Neural cell (in vitro differentiated cells): Measurements from ENCODE around the gene RHOC. TPM values are rescaled to one million over a fixed set of nuclear protein-coding genes. Genes with fewer than 3 reads are reported as not detected.

Experiments used
- H2AFZ ChIP-seq: fragments of 200-600, 300-800 bp; sonication (generic), shearing (Covaris generic); 2 replicates; pipeline ENCODE4 v1.6.0; 2014; ENCODE audit warnings: low read depth, mild to moderate bottlenecking, antibody characterized with exemption, low read length, moderate library complexity
- H3F3A ChIP-seq: fragments of 200-600 bp; shearing (Covaris generic); 2 replicates; pipeline ENCODE4 v1.6.1; 2016; ENCODE audit warnings: mild to moderate bottlenecking, moderate library complexity, mixed read lengths, antibody characterized with exemption, low read length; ENCODE audit not compliant: insufficient read depth, poor library complexity, severe bottlenecking
- H3K27ac ChIP-seq: fragments of 200-600, 300-800 bp; sonication (generic), shearing (Covaris generic); 2 replicates; pipeline ENCODE4 v1.5.1; 2014; ENCODE audit warnings: mild to moderate bottlenecking, low read length, moderate library complexity
- H3K27me3 ChIP-seq: fragments of 300-800, 200-600 bp; sonication (generic), shearing (Covaris generic); 2 replicates; pipeline ENCODE4 v1.6.0; 2014; ENCODE audit warnings: mild to moderate bottlenecking, low read depth, low read length, moderate library complexity; ENCODE audit not compliant: insufficient read depth
- H3K36me3 ChIP-seq: fragments of 300-800, 200-600 bp; sonication (generic), shearing (Covaris generic); 2 replicates; pipeline ENCODE4 v1.5.1; 2014; ENCODE audit warnings: mild to moderate bottlenecking, antibody characterized with exemption, low read length, moderate library complexity; ENCODE audit not compliant: insufficient read depth
- H3K4me2 ChIP-seq: fragments of 300-800, 200-600 bp; sonication (generic), shearing (Covaris generic); 2 replicates; pipeline ENCODE4 v1.6.0; 2014; ENCODE audit warnings: mild to moderate bottlenecking, low read length
- H3K4me3 ChIP-seq: fragments of 300-800, 200-600 bp; sonication (generic), shearing (Covaris generic); 2 replicates; pipeline ENCODE4 v1.5.1; 2014; ENCODE audit warnings: mild to moderate bottlenecking, low read length, moderate library complexity
- H3K79me2 ChIP-seq: fragments of 200-600 bp; shearing (Covaris generic); replicated peaks from 2 replicates; pipeline ENCODE4 v1.6.0; 2014; ENCODE audit warnings: mild to moderate bottlenecking, low read length, moderate library complexity; ENCODE audit not compliant: insufficient read depth
- H3K9ac ChIP-seq: fragments of 300-800, 200-600 bp; sonication (generic), shearing (Covaris generic); 2 replicates; pipeline ENCODE4 v1.6.1; 2016; ENCODE audit warnings: mild to moderate bottlenecking, low read length, mixed read lengths
- H3K9me2 ChIP-seq: fragments of 200-600 bp; shearing (Covaris generic); 2 replicates; pipeline ENCODE4 v1.6.1; 2016; ENCODE audit warnings: mild to moderate bottlenecking, low read length, mixed read lengths; ENCODE audit not compliant: insufficient read depth
- H3K9me3 ChIP-seq: fragments of 200-600, 300-800 bp; sonication (generic), shearing (Covaris generic); 2 replicates; pipeline ENCODE4 v1.6.1; 2016; ENCODE audit warnings: mild to moderate bottlenecking, mixed run types, low read length, moderate library complexity, mixed read lengths
- H4K20me1 ChIP-seq: fragments of 200-600 bp; shearing (Covaris generic); 2 replicates; pipeline ENCODE4 v1.6.1; 2016; ENCODE audit warnings: mild to moderate bottlenecking, mixed run types; ENCODE audit not compliant: insufficient read depth
- EP300 ChIP-seq: fragments of 450-650 bp; conservative IDR thresholded peaks from 2 replicates; pipeline ENCODE4 v1.6.1; 2014; ENCODE audit warnings: antibody characterized with exemption, mild to moderate bottlenecking, moderate library complexity; ENCODE audit not compliant: poor library complexity, severe bottlenecking
- EZH2 ChIP-seq: fragments of 200-600, 300-800 bp; shearing (Covaris generic), sonication (generic); IDR thresholded peaks from 2 replicates; pipeline ENCODE4 v1.6.1; 2014; ENCODE audit warnings: antibody characterized with exemption, low read length, borderline replicate concordance, mild to moderate bottlenecking; ENCODE audit not compliant: insufficient read depth, poor library complexity, severe bottlenecking
- MXI1 ChIP-seq: fragments of 450-650 bp; conservative IDR thresholded peaks from 2 replicates; pipeline ENCODE4 v1.6.1; 2014; ENCODE audit warnings: antibody characterized with exemption, mild to moderate bottlenecking; ENCODE audit not compliant: poor library complexity, severe bottlenecking
- POLR2AphosphoS5 ChIP-seq: IDR thresholded peaks from 2 replicates; pipeline ENCODE4 v1.6.1; 2012
- RAD21 ChIP-seq: fragments of 450-650 bp; conservative IDR thresholded peaks from 2 replicates; pipeline ENCODE4 v1.6.1; 2014; ENCODE audit warnings: antibody characterized with exemption, mild to moderate bottlenecking, moderate library complexity
- SMC3 ChIP-seq: fragments of 450-650 bp; conservative IDR thresholded peaks from 2 replicates; pipeline ENCODE4 v1.6.1; 2014; ENCODE audit warnings: antibody characterized with exemption, mild to moderate bottlenecking, moderate library complexity; ENCODE audit not compliant: poor library complexity
- TAF1 ChIP-seq: IDR thresholded peaks from 2 replicates; pipeline ENCODE4 v1.6.1; 2012; ENCODE audit warnings: low read depth
- polyA plus RNA-seq: library from polyadenylated mRNA; depleted of rRNA; stranded (reverse); fragments of >200 nt; gene quantifications from 2 replicates; pipeline ENCODE4 v1.2.3, GENCODE V29; 2014
- TF ChIP-seq, protein P1 (sequence below): fragments of 450-650 bp; IDR thresholded peaks from 2 replicates; pipeline ENCODE4 v1.5.1; 2014; ENCODE audit warnings: antibody characterized with exemption, mild to moderate bottlenecking, moderate library complexity; ENCODE audit not compliant: poor library complexity, severe bottlenecking
- TF ChIP-seq, protein P2 (sequence below): IDR thresholded peaks from 2 replicates; pipeline ENCODE4 v1.6.1; 2012; ENCODE audit warnings: borderline replicate concordance

Gene RHOC
- polyA plus RNA-seq, 1 donor from 2014 or later: 5.0 TPM

DNA sequence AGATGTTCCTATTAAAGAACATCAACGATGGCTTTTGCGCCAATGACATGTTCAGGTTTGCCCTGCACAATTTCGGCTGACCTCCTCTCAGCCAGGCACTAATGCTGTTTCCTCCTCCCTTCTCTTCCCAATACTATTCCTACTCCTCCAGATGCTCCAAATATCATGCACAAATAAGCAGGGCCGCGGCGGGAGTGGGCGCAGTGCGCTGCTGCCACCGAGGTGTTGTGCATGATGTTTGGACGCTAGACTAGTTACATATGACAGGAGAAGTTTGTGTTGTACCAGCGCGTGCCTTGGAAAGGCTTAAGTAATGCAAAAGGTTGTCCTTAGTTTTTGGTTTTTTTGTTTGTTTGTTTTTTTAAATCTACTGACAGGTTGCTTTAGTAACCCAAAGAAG, 41.5 kb upstream of the RHOC start:
- Histone ChIP-seq H3K27ac (no peak overlapping the region), H3F3A (no peaks in the 10 kb centered on the region), H3K27me3 (peaks cover 15% of the 10 kb centered on the region), H3K9me2 (no peaks in the 10 kb centered on the region), H3K4me3 (no peak overlapping the region), H3K9me3 (no peaks in the 10 kb centered on the region), H3K9ac (no peak overlapping the region), H4K20me1 (no peaks in the 10 kb centered on the region), H3K36me3 (no peaks in the 10 kb centered on the region), H2AFZ (no peak overlapping the region), H3K4me2 (no peak overlapping the region), H3K79me2 (no peaks in the 10 kb centered on the region)
- no peak for TF ChIP-seq EZH2
- TF ChIP-seq, protein P1, sequence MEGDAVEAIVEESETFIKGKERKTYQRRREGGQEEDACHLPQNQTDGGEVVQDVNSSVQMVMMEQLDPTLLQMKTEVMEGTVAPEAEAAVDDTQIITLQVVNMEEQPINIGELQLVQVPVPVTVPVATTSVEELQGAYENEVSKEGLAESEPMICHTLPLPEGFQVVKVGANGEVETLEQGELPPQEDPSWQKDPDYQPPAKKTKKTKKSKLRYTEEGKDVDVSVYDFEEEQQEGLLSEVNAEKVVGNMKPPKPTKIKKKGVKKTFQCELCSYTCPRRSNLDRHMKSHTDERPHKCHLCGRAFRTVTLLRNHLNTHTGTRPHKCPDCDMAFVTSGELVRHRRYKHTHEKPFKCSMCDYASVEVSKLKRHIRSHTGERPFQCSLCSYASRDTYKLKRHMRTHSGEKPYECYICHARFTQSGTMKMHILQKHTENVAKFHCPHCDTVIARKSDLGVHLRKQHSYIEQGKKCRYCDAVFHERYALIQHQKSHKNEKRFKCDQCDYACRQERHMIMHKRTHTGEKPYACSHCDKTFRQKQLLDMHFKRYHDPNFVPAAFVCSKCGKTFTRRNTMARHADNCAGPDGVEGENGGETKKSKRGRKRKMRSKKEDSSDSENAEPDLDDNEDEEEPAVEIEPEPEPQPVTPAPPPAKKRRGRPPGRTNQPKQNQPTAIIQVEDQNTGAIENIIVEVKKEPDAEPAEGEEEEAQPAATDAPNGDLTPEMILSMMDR: no peak
- TF ChIP-seq TAF1: no peak
- TF ChIP-seq SMC3: no peak
- no peak for TF ChIP-seq RAD21
- TF ChIP-seq, protein P2, sequence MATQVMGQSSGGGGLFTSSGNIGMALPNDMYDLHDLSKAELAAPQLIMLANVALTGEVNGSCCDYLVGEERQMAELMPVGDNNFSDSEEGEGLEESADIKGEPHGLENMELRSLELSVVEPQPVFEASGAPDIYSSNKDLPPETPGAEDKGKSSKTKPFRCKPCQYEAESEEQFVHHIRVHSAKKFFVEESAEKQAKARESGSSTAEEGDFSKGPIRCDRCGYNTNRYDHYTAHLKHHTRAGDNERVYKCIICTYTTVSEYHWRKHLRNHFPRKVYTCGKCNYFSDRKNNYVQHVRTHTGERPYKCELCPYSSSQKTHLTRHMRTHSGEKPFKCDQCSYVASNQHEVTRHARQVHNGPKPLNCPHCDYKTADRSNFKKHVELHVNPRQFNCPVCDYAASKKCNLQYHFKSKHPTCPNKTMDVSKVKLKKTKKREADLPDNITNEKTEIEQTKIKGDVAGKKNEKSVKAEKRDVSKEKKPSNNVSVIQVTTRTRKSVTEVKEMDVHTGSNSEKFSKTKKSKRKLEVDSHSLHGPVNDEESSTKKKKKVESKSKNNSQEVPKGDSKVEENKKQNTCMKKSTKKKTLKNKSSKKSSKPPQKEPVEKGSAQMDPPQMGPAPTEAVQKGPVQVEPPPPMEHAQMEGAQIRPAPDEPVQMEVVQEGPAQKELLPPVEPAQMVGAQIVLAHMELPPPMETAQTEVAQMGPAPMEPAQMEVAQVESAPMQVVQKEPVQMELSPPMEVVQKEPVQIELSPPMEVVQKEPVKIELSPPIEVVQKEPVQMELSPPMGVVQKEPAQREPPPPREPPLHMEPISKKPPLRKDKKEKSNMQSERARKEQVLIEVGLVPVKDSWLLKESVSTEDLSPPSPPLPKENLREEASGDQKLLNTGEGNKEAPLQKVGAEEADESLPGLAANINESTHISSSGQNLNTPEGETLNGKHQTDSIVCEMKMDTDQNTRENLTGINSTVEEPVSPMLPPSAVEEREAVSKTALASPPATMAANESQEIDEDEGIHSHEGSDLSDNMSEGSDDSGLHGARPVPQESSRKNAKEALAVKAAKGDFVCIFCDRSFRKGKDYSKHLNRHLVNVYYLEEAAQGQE: no peak
- TF ChIP-seq MXI1: no peak
- no peak for TF ChIP-seq POLR2AphosphoS5
- TF ChIP-seq EP300: no peak

DNA sequence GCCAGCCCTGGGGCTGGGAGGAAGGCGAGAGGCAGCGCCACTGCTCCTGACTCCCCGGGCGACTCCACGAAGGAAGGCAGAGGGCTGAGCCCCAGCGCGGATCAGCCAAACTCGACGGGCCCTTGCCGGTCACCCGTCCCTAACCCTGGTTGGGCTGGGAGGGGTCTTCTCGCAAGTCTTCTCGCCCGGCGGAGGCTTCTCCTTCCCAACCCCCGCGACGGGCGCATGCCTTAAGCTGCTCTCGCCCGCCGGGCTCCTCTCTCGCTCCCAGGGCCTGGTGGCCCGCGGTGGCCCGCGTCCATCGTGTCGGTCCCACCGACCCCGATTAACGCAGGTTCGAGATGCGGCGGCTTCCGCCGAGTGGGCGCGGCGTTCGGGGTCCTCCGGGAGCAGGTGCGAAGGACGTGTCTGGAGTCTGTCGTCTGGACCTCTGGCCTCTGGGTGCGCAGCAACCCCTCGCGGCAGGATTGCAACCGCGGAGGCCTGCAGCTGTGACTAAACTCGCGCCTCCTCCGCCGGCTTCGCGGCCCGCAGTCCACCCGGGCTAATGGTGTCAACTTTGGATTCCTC, 37.2 kb upstream of the RHOC start:
- Histone ChIP-seq H3K27ac (no peak overlapping the region), H3K9me3 (no peaks in the 10 kb centered on the region), H3K9ac (no peak overlapping the region), H4K20me1 (no peaks in the 10 kb centered on the region), H3K4me3 (no peak overlapping the region), H3F3A (no peaks in the 10 kb centered on the region), H3K36me3 (no peaks in the 10 kb centered on the region), H3K79me2 (no peaks in the 10 kb centered on the region), H2AFZ (no peak overlapping the region), H3K4me2 (no peak overlapping the region), H3K27me3 (peaks cover 15% of the 10 kb centered on the region), H3K9me2 (no peaks in the 10 kb centered on the region)
- TF ChIP-seq MXI1 (no peak), EP300 (no peak), RAD21 (no peak), EZH2 (no peak)
- TF ChIP-seq, protein P2: no peak
- TF ChIP-seq, protein P1: no peak
